ENCODE data around the gene CNN3.

Gene CNN3

DNA sequence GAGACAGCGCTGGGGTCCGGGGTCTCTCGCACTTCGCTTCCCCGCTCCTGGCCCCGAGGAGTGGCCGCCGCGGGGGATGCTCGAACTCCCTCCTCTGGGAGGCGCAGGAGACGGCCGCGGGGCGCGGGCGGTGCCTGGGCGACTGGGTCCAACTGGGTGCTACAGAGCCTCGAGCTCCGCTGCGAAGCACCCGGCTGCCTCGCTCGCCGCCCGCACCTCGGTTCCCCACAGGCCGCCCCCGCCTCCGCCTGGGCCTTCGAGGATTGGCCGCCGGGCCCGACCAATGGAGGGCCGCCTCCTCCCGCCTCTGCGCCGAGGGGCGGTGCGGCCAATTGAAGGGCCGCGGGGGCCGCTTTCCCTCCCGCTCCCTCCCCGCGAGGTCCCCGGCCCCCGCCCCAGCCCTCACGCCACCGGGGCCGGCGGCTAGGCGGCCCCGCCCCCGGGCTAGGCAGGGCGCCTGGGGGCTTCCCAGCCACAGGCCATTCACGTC lies at the start of gene CNN3:
CNN3 (minus strand) TSS at position 196 of the 490 bp plus-strand sequence. CDS start 216 bp downstream, outside the sequence.
- peak; percentile 79 for DNase-seq

DNA sequence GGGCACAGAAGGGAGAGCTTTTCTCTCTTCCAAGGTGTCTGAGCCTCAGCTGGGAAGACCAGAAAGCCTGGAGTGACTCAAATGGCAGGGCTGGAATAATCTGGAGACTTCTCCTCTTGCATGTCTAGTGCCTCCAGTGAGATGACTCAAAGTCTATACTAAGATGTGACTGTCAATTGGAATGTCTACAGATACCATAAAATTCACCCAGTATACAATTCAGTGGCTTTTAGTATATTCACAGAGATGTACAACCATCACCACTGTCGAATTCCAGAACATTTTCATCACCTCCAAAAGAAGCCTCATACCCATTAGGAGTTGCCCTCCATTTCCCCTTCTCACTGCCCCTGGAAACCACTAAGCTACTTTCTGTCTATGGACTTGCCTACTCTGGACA lies 47.9 kb upstream of the CNN3 start:
- no peak for DNase-seq

DNA sequence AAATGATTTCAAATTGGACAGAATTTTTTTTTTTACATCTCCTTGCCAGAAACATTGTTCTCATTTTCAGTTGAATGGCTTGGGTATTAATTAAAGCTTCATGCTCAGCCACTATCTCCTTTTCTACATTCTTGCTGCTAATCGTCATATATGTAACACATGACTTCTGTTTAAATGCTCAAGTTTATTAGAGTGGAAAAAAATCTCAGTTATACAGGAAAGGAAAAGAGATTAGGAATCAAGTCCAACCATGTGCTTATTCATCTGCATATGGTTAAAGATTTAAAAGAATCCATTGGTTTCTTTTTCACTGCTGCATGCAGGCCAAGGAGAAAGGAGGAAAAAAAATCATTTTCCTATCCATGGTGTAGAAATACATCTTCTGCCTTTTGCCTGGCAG lies 47.3 kb upstream of the CNN3 start:
- no peak for DNase-seq

DNA sequence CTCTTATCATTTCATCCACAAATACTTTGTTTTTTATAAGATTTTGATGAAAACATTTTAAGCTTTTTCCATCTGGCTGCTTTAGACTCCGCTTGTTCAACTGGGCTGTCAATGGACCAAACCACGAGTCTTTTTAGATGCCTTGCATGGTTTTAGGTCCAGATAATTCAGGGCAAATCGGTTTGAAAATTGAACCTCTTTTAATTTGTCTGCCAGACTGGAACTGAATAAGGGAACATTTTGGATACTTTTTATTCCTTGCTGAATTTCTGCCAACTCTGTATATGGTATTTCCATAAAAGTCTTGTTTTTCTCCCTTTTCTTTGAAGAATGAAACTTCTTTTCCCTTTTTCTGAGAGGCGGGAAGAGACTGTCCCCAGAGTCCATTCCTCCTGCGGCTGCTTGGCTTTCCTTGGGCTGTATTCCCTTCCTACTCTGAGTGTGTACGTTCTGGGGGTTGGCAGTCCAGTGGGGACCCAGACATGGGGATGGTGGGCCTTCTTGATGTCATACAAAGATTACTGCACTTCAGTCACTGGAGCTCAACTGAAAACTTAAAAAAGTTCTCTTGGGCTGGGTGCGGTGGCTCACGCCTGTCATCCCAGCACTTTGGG lies 46.5 kb upstream of the CNN3 start:
- no peak for DNase-seq

DNA sequence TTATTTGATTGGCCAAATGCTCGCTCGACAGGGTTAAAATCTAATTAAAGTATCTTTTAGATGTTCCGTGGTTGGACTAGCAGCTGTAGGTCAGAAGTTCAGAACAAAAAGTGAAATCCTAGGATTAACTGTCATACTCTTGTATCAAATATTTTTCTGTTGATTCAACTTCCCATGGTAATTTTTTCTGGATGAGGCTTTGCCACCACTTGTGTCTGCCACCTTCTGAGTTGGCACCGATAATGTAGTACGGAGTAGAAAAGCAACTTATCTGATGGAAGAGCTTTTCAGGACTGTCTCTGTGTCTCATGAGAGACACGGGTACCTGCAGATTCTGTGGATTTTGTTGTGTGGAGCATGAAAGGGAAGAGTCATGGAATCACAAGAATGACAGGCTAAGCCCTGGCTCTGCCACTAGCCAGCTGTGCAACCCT lies 44.6 kb upstream of the CNN3 start:
- DNase-seq, result no peak

DNA sequence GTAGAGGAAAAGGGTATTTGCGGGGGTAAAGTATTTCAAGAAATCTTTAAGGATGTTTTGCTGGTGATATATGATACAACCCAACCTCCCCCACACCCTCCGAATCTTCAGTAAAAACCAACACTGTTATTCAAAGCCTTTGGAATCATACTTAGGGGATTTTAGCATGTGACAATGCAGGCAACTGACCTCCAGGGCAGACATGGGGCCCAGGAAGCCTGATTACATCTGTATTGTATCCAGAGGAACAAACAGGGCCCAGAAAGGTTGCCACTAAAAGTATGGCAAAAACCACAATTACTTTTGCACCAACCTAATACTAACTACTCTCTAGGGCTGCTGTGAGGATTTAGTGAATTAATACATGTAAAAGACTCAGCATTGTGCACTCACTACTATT lies 43.9 kb upstream of the CNN3 start:
- no peak for DNase-seq

DNA sequence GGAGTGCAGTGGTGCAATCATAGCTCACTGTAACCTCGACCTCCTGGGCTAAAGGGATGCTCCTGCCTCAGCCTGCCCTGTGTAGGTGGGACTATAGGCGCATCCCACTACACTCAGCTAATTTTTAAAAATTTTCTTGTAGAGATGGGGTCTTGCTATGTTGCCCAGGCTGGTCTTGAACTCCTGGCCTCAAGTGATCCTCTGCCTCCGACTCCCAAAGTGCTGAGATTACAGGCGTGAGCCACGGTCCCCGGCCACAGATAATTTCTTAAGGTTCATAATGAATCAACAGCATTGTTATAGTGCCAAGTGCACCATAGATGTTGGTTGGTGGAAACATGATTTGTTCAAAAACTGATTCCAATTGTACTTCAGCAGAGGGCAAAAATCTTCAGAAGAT lies 42.2 kb upstream of the CNN3 start:
- no peak for DNase-seq

DNA sequence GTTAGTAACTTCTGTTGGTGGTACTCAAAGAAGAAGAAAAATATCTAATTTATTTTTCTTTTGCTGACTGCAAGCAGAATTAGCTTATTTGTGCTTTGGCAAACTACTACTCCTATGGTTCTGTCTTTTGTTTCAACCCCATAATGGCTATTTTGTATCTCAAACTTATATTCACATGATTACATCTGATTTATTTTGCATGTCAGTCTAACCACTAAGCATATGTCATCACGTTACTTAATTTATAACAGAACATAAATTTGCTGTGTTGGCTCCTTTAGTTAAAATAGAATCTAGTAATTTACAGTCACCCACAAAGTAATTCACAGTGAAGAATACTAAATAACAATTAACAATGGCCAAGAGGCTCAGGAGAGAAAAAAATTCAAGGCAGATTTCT lies 39.1 kb upstream of the CNN3 start:
- DNase-seq, result no peak

DNA sequence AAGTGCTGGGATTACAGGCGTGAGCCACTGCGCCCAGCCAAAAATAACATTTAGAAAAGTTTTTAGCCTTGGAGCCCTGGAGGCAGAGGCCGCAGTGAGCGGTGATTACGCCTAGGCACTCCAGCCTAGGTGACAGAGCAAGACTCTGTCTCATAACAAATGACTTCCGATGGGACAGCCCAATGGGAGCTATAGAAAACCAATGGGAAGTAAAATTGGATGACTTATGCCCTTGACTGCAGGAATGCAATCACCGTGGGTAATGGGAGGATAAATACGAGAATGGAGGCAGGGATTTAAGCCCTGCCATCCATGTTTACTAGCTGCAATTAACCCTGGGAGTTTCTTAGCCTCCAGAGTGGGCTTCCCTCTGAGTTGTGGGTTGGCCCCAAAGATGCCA lies 37.0 kb upstream of the CNN3 start:
- DNase-seq, result no peak

DNA sequence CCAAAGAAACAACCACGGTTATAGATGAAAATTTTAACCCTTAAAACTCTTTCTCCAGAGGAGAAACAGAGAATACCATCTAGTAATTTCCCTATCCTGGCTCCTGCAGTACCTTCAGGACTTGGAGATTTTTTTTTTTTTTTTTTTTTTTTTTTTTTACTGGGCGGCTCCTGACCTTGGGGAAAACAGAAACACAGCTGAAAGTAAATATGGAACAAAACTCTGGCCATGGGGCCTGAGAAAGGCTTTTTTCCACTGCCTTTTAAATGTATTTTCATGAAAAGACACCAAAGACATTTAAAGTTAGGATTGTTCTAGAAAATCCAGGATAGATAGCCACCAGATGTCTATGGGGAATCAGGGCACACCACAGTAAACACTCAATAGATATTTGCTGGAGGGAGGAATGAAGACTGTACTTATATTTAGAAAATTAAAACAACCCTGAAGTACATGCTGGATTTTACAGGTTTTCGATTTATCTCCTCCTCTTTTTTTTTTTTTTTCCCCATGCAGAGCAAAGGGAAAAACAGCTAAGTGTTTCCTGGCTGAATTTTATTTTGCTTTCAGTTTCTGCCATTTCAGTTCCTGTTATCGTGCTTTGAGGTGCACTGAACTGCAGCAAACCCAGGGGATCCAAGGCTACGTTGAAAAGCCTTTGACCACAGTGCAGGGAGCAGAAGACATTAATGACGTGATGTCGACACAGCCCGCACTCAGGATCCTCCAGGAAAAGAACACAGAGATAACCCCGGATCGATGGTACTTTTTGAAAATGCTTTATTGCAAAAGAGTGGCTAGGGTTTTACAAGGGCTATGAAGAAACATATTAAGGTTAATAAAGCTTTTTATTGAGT lies 35.7 kb upstream of the CNN3 start:
- no peak for DNase-seq

DNA sequence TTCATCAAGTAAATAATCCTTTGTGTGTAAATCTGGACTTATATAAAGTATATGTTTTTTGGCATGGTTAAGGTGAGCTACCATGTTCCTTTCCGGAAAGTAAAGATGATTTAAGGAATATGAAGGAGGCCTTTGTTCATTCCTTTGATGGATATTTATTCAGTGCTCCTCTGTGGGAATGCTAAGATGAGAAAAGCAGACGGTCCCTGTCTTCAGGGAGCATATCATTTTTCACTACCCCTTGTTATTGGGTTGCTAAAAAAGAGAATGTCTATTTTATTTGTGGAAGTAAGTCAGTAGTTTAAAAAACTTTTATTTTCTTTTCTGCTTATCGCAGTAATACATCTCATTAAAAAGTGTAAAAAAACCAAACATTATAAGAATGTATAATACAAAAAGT lies 35.1 kb upstream of the CNN3 start:
- DNase-seq, result no peak

DNA sequence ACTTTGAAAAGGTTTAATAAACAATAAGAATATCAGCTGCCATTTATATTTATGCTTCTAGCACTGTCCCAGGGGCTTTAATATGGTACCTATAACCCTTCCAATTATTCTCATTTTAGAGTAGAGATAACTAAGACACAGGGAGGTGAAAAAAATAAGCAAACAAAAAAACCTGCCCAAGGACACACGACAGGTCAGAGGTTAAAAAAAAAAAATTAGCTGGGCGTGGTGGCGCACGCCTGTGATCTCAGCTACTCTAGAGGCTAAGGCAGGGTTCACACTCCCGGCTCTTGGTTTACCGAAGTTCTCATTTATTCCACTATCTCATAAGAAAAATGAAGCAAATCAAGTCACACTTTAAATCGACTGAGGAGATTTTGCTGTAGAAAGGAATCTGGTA lies 34.7 kb upstream of the CNN3 start:
- DNase-seq, result no peak

DNA sequence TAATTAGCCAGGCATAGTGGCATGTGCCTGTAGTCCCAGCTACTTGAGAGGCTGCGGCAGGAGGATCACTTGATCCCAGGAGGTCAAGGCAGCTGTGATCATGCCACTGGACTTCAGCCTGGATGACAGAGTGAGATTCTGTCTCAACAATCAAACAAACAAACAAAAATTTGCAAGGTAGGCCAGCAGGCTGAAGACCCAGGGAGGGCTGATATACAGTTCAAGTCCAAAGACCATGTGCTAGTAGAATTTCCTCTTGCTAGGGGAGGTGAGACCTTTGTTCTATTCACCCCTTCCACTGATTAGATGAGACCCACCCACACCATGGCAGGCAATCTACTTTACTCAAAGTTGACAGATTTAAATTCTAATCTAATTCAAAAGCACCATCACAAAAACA lies 31.2 kb upstream of the CNN3 start:
- DNase-seq, result no peak

DNA sequence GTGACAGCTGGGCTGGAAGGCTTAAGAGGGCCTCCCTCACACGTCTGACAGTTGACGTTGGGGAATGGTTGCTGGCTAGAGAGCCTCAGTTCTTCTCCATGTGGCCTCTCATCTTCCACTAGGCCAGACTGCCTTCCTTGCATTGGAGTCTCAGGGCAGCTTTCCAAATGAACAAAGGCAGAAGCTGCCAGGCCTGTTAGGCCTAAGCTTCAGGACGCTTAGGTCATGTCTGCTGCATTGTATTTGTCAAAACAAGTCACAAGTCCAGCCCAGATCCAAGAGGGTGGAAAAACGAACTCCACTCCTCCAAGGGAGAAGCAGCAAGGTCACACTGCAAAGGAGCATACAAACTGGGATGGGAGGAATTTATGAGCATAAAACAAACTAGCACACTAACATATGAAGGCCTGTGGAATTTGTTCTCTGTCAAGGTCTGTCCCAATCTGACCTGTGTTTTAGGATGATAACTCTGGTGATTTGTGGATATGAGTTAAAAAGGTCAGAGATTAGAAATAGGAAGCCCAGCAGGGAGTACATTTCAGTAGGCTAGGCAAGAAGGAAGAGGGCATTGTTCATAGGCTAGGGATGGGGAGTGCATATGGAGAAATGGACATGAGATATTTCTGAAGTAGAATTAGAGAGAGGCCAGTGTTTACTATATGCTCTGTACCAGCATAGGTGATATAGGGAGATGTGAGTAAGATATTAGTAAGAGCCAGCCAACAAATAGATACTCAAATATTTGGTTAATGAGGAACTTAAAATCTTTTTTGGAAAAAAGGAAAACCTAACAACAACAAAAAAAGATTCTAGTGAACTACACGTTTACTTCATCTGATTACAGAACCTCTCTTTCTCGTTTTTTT lies 29.1 kb upstream of the CNN3 start:
- DNase-seq, result no peak

DNA sequence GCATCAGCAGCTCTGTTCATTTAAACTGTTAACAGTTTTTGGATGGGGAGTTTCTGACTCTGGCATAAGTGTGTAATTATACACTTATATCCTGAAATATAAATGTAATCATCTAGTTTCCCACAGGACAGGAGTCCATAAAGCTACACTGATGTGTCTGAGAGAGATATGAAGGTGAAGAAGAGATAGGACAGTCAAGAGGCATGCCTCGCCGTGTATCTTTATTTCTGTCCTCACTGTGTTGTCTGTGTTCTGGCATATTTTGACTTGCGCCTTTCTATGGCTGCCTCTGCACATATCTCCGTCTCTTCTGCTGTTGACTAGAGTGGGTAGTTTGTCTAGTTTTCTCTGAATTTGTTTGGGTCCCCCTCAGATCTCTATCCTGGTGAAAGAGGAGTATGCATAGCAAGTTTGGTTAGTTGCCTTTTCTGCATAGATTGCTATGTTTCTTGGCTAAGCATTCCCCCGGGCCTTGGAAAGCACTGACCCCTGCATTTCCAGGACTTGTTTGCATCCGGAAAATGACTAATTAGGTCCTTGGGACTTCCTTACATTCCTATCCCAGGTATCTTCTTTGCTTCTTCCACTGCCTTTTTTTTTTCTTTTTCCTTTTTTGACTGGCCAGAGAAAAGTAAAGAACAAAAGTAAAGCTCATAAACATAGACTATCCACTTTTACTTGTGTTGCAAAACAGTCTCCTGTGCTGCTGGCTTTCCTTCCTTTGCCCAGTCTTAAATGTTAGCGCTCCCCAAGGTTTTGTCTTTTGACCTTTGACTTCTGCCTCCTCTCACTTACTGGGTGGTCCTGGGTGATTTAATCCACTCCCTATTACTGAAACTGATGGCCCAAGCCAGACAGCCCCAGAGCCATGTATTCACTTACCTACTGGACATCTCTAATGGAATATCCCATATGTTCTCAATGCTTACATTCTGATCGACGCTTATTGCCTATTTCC lies 27.6 kb upstream of the CNN3 start:
- no peak for DNase-seq

DNA sequence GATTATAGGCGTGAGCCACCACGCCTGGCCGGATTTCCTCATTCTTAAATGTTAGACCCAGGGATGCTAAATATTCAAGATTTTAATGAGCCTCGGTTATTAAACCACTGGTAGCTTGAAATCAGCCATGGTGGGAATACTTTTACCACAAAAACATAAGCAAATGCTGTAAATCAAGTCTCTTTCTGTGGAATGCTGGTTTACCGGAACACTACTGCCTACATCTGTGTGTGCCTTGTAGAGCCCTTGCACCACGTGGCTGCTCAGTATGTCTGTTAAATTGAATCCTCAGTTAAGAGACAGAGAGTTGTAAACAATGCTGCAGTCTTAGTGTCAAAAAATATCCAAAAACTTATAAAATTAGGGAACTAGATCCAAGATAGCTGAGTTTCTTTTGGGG lies 26.8 kb upstream of the CNN3 start:
- DNase-seq, result no peak

DNA sequence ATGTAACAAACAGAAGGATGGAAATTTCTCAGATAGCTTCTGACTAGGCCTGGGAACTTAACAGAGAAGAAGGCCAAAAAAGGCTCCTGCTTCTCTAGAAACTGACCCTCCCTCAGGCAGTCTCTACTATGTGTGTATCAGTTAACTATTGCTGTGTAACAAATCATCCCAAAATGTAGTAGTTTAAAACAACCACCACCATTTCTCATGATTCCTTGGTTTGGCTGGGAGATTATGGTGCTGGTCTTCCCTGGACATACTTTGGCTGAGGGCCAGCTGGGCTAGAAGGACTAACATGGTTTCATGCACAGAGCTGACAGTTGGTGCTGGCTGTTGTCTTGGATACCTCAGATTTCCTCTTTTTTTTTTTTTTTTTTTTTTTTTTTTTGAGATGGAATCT lies 26.2 kb upstream of the CNN3 start:
- no peak for DNase-seq

DNA sequence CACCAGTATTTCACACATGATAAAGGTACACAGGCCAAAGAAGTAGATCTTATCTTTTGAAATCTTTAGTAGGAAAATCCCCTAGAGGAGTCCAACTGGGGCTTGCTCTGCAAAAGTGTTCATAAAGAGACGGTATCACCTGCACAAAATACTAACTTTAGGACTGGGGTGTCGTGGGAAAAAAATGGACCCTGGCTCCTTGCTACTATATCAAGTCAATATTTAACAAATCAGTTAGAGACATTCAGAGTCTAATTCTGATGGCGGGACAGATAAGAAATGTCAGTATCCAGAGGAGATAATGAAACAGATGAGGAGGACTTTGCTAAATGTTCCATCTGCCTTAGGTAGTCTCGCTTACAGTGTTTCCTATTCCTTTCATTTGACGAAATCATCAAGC lies 25.6 kb upstream of the CNN3 start:
- DNase-seq, result no peak

DNA sequence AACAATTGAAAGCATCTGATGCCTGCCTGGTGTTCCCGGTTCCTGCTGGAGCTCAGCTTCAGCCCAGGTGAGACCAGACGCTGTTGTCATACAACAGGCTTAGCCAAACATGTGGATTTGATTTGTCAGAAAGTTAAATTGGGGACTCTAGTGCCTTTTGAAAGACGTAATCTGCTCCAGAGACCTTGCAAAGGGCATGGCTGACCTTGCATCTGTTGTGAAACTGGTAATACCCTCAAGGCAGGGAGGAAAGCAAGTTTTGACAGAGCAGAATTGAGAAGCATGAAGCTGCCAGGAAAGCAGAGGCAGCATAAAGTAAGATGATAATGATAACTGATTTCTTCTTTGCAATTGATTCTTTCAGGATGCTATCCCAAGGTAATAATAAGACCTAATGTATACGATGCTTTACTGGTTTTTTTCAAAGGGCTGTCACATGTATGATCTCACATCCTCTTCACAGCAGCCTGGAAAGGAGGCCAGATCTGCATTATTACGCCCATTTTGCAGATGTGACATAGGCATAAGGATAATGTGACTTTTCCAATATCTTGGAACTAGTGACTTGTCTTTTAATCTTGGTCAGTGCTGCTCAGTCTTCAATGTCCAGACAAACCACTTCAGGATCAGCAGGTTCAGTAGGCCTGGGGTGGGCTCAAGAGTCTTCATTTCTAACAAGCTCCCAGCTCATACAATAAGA lies 24.7 kb upstream of the CNN3 start:
- no peak for DNase-seq

DNA sequence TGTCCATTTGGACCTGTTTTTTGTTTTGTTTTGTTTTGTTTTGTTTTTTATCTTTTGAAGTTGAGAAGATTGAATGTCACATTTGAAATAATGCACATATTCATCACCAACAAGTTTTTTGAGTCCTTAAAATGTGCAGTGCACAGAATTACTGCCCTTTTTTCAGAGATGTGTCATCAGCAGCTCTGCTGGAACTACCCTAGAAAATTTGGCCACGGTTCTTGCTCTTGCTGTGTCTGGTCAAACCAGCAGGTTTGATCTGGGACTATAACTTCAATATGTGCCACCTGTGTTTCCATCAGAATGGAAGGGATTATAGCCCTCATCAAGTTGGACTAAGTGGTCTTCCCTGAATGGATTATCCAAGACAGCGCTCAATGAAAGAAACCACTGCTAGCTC lies 24.1 kb upstream of the CNN3 start:
- no peak for DNase-seq

Measured in NCI-H1048 (cell line).